ENCODE measurements around the gene COL7A1. TPM values are rescaled to one million over a fixed set of nuclear protein-coding genes. Genes with fewer than 3 reads are reported as not detected.

The COL7A1 gene
- total RNA-seq, 1 experiment from 2014 or later, result 0.78 TPM

DNA sequence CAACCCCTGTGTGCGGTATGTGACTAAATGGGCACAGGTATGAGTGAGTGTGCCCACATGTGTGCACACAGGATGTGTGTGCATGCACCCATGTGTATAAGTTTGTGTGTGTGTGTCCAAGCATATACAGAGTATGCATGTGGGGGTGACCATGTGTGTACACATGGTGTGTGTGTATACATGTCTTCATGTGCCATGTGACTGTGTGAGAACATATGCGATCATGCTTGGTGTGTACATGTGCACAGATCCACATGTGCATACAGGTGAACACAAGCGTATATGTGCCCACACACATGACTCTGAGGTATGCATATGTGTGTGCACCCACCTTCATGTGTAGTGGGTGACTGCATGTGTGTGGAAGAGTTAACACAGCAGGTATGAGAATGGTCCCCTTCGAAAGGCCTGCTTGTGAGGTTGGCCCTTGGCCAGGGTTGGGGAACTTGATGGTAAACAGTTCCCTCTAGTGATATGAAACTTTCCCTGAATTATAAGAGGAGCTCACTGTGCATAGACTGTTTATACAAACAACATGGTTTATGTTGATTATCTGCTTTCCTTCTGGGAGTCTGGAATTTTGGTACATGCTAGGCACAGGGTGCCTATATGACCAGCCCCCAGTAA, 48.8 kb downstream of the COL7A1 start:
- Histone ChIP-seq H3K9me2 (replicated peaks; ENCODE audit: insufficient read depth, low read length) (no peaks in the 10 kb centered on the region), H3K9ac (ENCODE audit: low read length) (no peak overlapping the region), H4K20me1 (ENCODE audit: insufficient read depth, low read depth, low read length) (no peaks in the 10 kb centered on the region), H3K27me3 (ENCODE audit: low read length) (no peaks in the 10 kb centered on the region), H3K4me3 (ENCODE audit: low read length) (no peak overlapping the region), H2AFZ (ENCODE audit: low read length) (no peak overlapping the region), H3K36me3 (ENCODE audit: insufficient read depth, low read length) (peaks cover 17% of the 10 kb centered on the region), H3K79me2 (ENCODE audit: low read length) (no peaks in the 10 kb centered on the region), H3K4me1 (ENCODE audit: low read length) (no peaks in the 10 kb centered on the region), H3K9me3 (ENCODE audit: low read length) (no peaks in the 10 kb centered on the region), H3K27ac (ENCODE audit: low read length) (no peak overlapping the region), H3K4me2 (ENCODE audit: low read depth, low read length, poor library complexity, severe bottlenecking) (no peak overlapping the region)
- no peak for DNase-seq

DNA sequence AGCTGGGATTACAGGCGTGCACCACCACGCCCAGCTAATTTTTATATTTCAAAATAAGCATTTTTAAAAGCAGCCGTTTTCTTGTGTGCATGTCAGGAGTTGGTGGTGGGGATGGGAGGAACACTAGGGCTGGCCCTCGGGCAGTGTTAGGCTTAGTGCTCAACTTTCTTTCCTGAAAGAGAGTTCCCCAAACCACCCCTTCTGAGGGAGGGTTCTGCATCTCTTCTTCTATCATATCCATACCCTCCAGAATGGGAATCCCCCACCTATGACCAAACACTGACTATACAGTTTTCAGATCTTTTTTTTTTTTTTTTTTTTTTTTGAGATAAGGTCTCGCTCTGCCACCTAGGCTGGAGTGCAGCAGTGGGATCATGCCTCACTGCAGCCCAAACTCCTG, 51.0 kb downstream of the COL7A1 start:
- Histone ChIP-seq H3K27me3 (ENCODE audit: low read length) (no peaks in the 10 kb centered on the region), H3K9ac (ENCODE audit: low read length) (no peak overlapping the region), H3K9me2 (replicated peaks; ENCODE audit: insufficient read depth, low read length) (no peaks in the 10 kb centered on the region), H3K27ac (ENCODE audit: low read length) (no peak overlapping the region), H3K4me2 (ENCODE audit: low read depth, low read length, poor library complexity, severe bottlenecking) (no peak overlapping the region), H3K79me2 (ENCODE audit: low read length) (no peaks in the 10 kb centered on the region), H3K36me3 (ENCODE audit: insufficient read depth, low read length) (peaks cover 28% of the 10 kb centered on the region), H3K4me1 (ENCODE audit: low read length) (no peaks in the 10 kb centered on the region), H4K20me1 (ENCODE audit: insufficient read depth, low read depth, low read length) (no peaks in the 10 kb centered on the region), H2AFZ (ENCODE audit: low read length) (no peak overlapping the region), H3K9me3 (ENCODE audit: low read length) (no peaks in the 10 kb centered on the region), H3K4me3 (ENCODE audit: low read length) (no peak overlapping the region)
- no peak for DNase-seq

DNA sequence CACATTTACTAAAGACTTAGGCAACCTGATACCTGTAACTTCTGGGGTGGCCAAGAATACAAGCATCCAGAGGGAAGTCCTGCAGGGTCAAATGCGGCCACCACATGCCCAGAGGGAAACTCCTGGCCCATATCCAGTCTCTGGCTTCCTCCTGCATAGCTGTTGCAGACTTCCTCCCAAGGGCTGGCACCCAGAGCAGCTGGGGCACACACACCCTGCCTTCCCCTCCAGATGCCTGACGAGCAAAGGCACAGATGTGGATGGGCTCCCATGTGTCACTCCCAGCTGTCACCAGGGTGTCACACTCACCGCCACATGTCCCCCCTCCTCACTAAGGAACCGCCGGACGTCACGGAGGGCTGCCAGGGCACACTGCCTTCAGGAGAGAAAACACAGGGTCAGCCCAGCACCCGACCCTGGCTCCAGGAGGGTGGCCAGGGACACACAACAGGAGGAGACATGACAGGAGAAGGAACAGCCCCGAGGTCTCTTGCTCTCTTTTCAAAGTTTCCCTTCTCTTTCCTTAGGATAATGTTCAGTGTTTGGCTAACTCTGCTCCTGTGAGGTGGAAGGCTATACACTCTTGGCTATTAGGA, 51.8 kb downstream of the COL7A1 start:
- H3K4me3 ChIP-seq (ENCODE audit: low read length), result no peak overlapping the region
- H3K27me3 ChIP-seq (ENCODE audit: low read length), result no peaks in the 10 kb centered on the region
- H3K9me3 ChIP-seq (ENCODE audit: low read length), result no peaks in the 10 kb centered on the region
- H3K9me2 ChIP-seq (replicated peaks; ENCODE audit: insufficient read depth, low read length), result no peaks in the 10 kb centered on the region
- peaks cover 28% of the 10 kb centered on the region for H3K36me3 ChIP-seq (ENCODE audit: insufficient read depth, low read length)
- no peak overlapping the region for H2AFZ ChIP-seq (ENCODE audit: low read length)
- DNase-seq, result no peak
- no peaks in the 10 kb centered on the region for H3K4me1 ChIP-seq (ENCODE audit: low read length)
- H3K4me2 ChIP-seq (ENCODE audit: low read depth, low read length, poor library complexity, severe bottlenecking), result no peak overlapping the region
- no peak overlapping the region for H3K27ac ChIP-seq (ENCODE audit: low read length)
- H3K79me2 ChIP-seq (ENCODE audit: low read length), result no peaks in the 10 kb centered on the region
- no peak overlapping the region for H3K9ac ChIP-seq (ENCODE audit: low read length)
- no peaks in the 10 kb centered on the region for H4K20me1 ChIP-seq (ENCODE audit: insufficient read depth, low read depth, low read length)

DNA sequence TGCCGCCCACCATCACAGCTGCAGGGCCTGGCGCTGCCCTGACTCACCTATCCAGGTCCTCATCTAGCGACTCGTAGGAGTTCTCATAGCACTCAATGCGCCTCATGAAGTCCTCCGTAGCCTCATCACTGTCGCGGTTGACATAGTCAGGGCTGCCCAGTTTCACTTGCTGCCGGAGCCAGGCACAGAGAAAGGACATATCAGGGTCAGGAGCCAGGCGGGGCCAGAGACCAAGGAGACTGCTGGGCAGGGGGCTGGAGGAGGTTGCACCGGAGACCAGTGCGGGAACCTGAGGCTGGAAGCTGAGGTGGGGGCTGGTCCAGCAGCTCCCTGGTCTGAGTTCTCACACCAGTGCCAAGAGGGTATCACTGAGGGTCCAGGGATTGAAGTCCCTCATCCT, 56.7 kb downstream of the COL7A1 start:
- Histone ChIP-seq H3K79me2 (ENCODE audit: low read length) (no peaks in the 10 kb centered on the region), H3K9me2 (replicated peaks; ENCODE audit: insufficient read depth, low read length) (no peaks in the 10 kb centered on the region), H3K9ac (ENCODE audit: low read length) (no peak overlapping the region), H3K27me3 (ENCODE audit: low read length) (no peaks in the 10 kb centered on the region), H3K9me3 (ENCODE audit: low read length) (no peaks in the 10 kb centered on the region), H2AFZ (ENCODE audit: low read length) (no peak overlapping the region), H4K20me1 (ENCODE audit: insufficient read depth, low read depth, low read length) (no peaks in the 10 kb centered on the region), H3K4me1 (ENCODE audit: low read length) (no peaks in the 10 kb centered on the region), H3K27ac (ENCODE audit: low read length) (no peak overlapping the region), H3K36me3 (ENCODE audit: insufficient read depth, low read length) (peaks cover 32% of the 10 kb centered on the region), H3K4me3 (ENCODE audit: low read length) (no peak overlapping the region), H3K4me2 (ENCODE audit: low read depth, low read length, poor library complexity, severe bottlenecking) (no peak overlapping the region)
- no peak for DNase-seq

DNA sequence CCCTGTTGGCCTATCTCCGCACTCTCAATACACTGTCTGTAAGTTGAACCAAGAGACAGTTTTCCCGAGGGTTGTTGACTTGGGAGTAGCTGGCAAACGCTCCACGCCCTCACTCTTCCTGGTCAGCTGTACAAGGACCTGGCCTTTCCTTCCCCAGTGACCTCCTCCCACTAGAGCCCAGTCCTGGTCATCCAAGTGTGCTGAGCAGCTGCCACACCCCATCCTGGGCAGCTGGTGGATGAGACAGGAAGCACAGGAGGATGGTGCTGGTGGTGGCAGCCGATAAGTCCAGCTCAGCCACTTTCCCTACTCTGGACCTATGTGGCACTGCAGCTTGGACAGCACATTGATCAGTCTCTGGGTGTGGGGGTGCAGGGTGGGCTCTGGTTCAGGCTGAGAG, 58.3 kb downstream of the COL7A1 start:
- Histone ChIP-seq H3K4me2 (ENCODE audit: low read depth, low read length, poor library complexity, severe bottlenecking) (no peak overlapping the region), H4K20me1 (ENCODE audit: insufficient read depth, low read depth, low read length) (no peaks in the 10 kb centered on the region), H3K27me3 (ENCODE audit: low read length) (no peaks in the 10 kb centered on the region), H3K79me2 (ENCODE audit: low read length) (no peaks in the 10 kb centered on the region), H3K36me3 (ENCODE audit: insufficient read depth, low read length) (peaks cover 37% of the 10 kb centered on the region), H3K27ac (ENCODE audit: low read length) (no peak overlapping the region), H3K9me3 (ENCODE audit: low read length) (no peaks in the 10 kb centered on the region), H3K9ac (ENCODE audit: low read length) (no peak overlapping the region), H3K9me2 (replicated peaks; ENCODE audit: insufficient read depth, low read length) (no peaks in the 10 kb centered on the region), H3K4me1 (ENCODE audit: low read length) (no peaks in the 10 kb centered on the region), H3K4me3 (ENCODE audit: low read length) (no peak overlapping the region), H2AFZ (ENCODE audit: low read length) (no peak overlapping the region)
- DNase-seq, result no peak

DNA sequence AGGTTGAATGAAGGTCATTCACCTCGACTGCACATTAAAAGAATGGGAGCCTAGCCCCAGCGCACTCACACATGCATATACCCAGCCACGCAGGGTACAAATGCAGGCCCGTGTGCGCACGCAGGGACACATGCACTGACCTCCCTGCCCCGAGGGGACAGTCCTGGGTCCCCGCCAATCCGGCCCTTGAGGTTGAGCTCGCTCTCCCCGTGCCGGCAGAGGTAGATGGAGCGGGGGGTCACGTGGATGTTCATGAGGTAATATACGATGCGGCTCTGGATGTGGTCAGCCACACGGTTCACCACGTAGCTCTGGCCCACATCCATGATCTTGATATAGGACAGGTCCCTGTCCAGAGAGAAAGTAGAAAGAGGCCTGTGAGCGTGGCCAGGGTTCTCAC, 59.0 kb downstream of the COL7A1 start:
- peaks cover 37% of the 10 kb centered on the region for H3K36me3 ChIP-seq (ENCODE audit: insufficient read depth, low read length)
- H3K9me3 ChIP-seq (ENCODE audit: low read length), result no peaks in the 10 kb centered on the region
- H3K9me2 ChIP-seq (replicated peaks; ENCODE audit: insufficient read depth, low read length), result no peaks in the 10 kb centered on the region
- no peaks in the 10 kb centered on the region for H4K20me1 ChIP-seq (ENCODE audit: insufficient read depth, low read depth, low read length)
- H3K4me2 ChIP-seq (ENCODE audit: low read depth, low read length, poor library complexity, severe bottlenecking), result no peak overlapping the region
- no peak overlapping the region for H2AFZ ChIP-seq (ENCODE audit: low read length)
- H3K27ac ChIP-seq (ENCODE audit: low read length), result no peak overlapping the region
- H3K79me2 ChIP-seq (ENCODE audit: low read length), result no peaks in the 10 kb centered on the region
- no peak overlapping the region for H3K9ac ChIP-seq (ENCODE audit: low read length)
- no peak for DNase-seq
- no peaks in the 10 kb centered on the region for H3K27me3 ChIP-seq (ENCODE audit: low read length)
- H3K4me3 ChIP-seq (ENCODE audit: low read length), result no peak overlapping the region
- H3K4me1 ChIP-seq (ENCODE audit: low read length), result no peaks in the 10 kb centered on the region

DNA sequence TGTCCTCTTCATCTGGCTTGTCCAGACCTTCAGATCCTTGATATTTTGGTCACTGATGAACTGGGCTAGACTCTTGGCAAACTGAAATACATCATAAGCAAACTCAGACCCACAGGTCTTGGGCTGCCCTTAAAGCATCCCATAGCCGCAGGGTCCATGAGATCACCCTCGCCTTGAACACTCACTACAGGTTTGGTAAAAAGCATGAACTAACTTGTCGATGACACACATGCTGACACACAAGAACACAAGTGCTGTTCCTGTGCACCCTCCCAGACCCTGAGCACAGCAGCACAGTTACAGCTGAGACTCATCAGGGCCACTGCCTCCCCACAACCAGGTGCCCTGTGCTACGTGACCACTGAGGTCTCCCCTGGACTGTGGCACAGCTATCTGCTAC, 59.6 kb downstream of the COL7A1 start:
- no peaks in the 10 kb centered on the region for H3K9me2 ChIP-seq (replicated peaks; ENCODE audit: insufficient read depth, low read length)
- no peaks in the 10 kb centered on the region for H4K20me1 ChIP-seq (ENCODE audit: insufficient read depth, low read depth, low read length)
- no peak for DNase-seq
- H3K27ac ChIP-seq (ENCODE audit: low read length), result no peak overlapping the region
- H3K79me2 ChIP-seq (ENCODE audit: low read length), result no peaks in the 10 kb centered on the region
- no peak overlapping the region for H3K9ac ChIP-seq (ENCODE audit: low read length)
- H3K27me3 ChIP-seq (ENCODE audit: low read length), result no peaks in the 10 kb centered on the region
- no peaks in the 10 kb centered on the region for H3K4me1 ChIP-seq (ENCODE audit: low read length)
- H3K4me3 ChIP-seq (ENCODE audit: low read length), result no peak overlapping the region
- H3K36me3 ChIP-seq (ENCODE audit: insufficient read depth, low read length), result peaks cover 38% of the 10 kb centered on the region
- H3K4me2 ChIP-seq (ENCODE audit: low read depth, low read length, poor library complexity, severe bottlenecking), result no peak overlapping the region
- H2AFZ ChIP-seq (ENCODE audit: low read length), result no peak overlapping the region
- no peaks in the 10 kb centered on the region for H3K9me3 ChIP-seq (ENCODE audit: low read length)

DNA sequence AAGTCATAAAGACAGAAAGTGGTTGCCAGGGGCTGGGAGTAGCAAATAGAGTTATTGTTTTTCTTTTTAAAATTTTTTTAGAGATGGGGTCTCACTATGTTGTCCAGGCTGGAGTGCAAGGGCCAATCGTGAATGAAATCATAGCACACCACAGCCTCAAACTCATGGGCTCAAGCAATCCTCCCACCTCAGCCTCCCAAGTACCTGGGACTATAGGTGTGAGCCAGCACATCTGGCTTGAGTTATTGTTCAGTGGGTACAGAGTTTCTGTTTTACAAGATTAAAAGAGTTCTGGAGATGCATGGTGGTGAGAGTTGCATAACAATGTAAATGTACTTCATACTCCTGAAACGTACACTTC, 62.2 kb downstream of the COL7A1 start:
- H3K4me2 ChIP-seq (ENCODE audit: low read depth, low read length, poor library complexity, severe bottlenecking), result no peak overlapping the region
- DNase-seq, result no peak
- H3K4me3 ChIP-seq (ENCODE audit: low read length), result no peak overlapping the region

More for the DNA sequence above, 62.2 kb downstream of the COL7A1 start:
- H4K20me1 ChIP-seq (ENCODE audit: insufficient read depth, low read depth, low read length), result no peaks in the 10 kb centered on the region
- no peaks in the 10 kb centered on the region for H3K9me2 ChIP-seq (replicated peaks; ENCODE audit: insufficient read depth, low read length)
- H2AFZ ChIP-seq (ENCODE audit: low read length), result no peak overlapping the region
- H3K79me2 ChIP-seq (ENCODE audit: low read length), result no peaks in the 10 kb centered on the region
- H3K27me3 ChIP-seq (ENCODE audit: low read length), result no peaks in the 10 kb centered on the region
- peaks cover 37% of the 10 kb centered on the region for H3K36me3 ChIP-seq (ENCODE audit: insufficient read depth, low read length)
- H3K9me3 ChIP-seq (ENCODE audit: low read length), result no peaks in the 10 kb centered on the region
- no peaks in the 10 kb centered on the region for H3K4me1 ChIP-seq (ENCODE audit: low read length)
- H3K27ac ChIP-seq (ENCODE audit: low read length), result no peak overlapping the region
- no peak overlapping the region for H3K9ac ChIP-seq (ENCODE audit: low read length)
